GM12865 (cell line): ENCODE data around the gene ELMO1.

Experiments
- DNase-seq: peaks from one replicate; pipeline ENCODE4 v3.0.0; 2010; ENCODE audit warnings: low read depth
- H3K4me3 ChIP-seq: 2 replicates; pipeline ENCODE4 v1.5.1; 2011; ENCODE audit warnings: mild to moderate bottlenecking, low read depth, low read length, control low read depth
- TF ChIP-seq, protein P1 (sequence below): IDR thresholded peaks from 2 replicates; pipeline ENCODE4 v1.5.1; 2011; ENCODE audit warnings: low read length, control low read depth, low read depth, inconsistent platforms; ENCODE audit not compliant: insufficient read depth; ENCODE audit errors: missing control alignments

ELMO1 gene

DNA sequence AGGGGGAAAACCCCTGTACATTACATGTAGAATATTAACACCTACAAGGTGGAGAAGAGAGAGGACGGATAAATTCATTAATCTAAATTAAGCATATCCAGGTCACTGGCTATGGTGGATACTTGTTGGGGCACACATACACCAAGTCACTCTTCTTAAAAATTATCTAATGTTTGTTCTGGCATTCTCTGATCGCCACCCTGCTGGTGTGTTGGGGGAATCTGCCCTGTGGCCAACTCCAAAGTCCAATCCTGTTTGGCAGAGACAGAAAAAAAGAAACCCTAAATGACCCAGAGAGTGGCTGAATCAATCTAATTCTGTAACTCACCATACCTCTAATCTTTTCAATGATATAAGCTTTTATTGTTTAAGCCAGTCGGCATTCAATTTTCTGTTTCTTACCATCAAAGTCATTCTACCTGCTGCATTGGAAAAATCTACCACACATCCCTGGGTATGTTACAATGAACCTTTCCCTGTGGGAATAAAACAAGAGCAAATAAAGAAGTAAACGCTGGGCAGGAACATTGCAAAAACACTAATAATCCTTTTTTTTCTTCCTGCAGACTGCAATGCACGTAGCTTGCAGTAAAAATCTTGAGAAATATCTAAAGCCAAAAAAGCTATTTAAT, 34.2 kb downstream of the ELMO1 start:
- TF ChIP-seq, protein P1, sequence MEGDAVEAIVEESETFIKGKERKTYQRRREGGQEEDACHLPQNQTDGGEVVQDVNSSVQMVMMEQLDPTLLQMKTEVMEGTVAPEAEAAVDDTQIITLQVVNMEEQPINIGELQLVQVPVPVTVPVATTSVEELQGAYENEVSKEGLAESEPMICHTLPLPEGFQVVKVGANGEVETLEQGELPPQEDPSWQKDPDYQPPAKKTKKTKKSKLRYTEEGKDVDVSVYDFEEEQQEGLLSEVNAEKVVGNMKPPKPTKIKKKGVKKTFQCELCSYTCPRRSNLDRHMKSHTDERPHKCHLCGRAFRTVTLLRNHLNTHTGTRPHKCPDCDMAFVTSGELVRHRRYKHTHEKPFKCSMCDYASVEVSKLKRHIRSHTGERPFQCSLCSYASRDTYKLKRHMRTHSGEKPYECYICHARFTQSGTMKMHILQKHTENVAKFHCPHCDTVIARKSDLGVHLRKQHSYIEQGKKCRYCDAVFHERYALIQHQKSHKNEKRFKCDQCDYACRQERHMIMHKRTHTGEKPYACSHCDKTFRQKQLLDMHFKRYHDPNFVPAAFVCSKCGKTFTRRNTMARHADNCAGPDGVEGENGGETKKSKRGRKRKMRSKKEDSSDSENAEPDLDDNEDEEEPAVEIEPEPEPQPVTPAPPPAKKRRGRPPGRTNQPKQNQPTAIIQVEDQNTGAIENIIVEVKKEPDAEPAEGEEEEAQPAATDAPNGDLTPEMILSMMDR = no peak
- no peak for DNase-seq
- no peak overlapping the region for H3K4me3 ChIP-seq

- no peak overlapping the region for H3K4me3 ChIP-seq
- no peak for DNase-seq
- TF ChIP-seq, protein P1 = no peak
Measured at GRCh38 chr7:37411444-37412034, 37.1 kb downstream of the ELMO1 start.

- H3K4me3 ChIP-seq = no peak overlapping the region
- DNase-seq = no peak
- TF ChIP-seq, protein P1 = no peak
Measured at GRCh38 chr7:37410305-37411229, 38.1 kb downstream of the ELMO1 start.

- no peak for DNase-seq
- no peak overlapping the region; the same call in 1 of the 2 replicates for H3K4me3 ChIP-seq
- TF ChIP-seq, protein P1 = no peak
Measured at GRCh38 chr7:37409461-37409860, 39.2 kb downstream of the ELMO1 start.

DNA sequence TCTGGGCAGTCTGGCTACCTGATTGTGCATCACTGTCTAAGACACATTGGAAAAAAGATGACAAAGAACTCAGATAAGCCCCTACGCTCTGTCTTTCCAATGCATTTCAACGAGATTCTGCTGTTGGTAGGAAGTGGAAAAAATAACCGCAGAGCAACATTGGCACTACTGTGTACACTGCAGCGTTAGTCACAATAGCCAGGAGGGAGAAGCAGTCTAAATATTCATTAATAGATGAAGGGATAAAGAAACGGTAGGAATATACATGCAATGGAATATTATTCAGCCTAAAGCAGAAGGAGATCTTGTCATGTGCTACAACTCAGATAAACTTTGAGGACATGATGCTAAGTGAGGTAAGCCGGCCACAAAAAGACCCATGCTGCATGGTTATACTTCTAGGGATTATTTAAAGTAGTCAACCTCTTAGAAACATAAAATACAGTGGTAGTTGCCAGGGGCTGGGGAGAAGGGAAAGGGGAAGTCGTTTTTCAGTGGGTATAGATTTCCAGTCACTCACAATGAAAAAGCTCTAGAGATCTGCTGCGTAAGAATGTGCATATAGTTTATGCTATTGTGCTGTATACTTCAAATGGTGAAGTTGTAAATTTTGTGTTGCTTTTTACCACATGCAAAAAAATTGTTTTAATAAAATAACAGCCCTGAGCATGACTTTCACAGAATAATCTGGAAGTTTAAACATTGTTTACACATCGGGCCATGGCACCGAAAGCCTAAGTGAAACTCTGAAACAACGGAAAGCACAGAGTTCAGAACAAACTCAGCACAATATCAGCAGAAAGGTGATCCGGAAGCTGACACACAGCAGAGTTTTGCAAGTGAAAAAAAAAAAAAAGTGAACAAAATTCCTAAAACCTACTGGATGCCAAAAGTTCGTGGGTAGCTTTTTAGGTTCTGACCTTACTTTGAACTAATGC, 40.1 kb downstream of the ELMO1 start:
- peak; percentile 58 for DNase-seq
- H3K4me3 ChIP-seq = peak overlapping the region; percentile 19
- TF ChIP-seq, protein P1 = no peak

- H3K4me3 ChIP-seq = no peak overlapping the region
- TF ChIP-seq, protein P1 = no peak
- DNase-seq = no peak
Measured at GRCh38 chr7:37405603-37406122, 43.0 kb downstream of the ELMO1 start.
